Kidney (tissue), 14 donors: ENCODE data around the gene CHRNA9. TPM values are rescaled to one million over a fixed set of nuclear protein-coding genes. Genes with fewer than 3 reads are reported as not detected.

Source experiments
- DNase-seq, 5 donors: peaks; one replicate each; pipeline ENCODE4 v3.0.0-alpha.2; 2013 to 2020
- FAIRE-seq: peaks from 2 replicates; lab custom pipeline; 2012; peaks lifted over from hg19 to GRCh38; lab: Jason Lieb, UNC
- H3K27ac ChIP-seq, 2 donors: one replicate each; pipeline ENCODE4 v1.7.0; 2013; ENCODE audit warnings: low read depth in 2 of 2, low read length in 2 of 2, inconsistent platforms in 1 of 2
- H3K27me3 ChIP-seq: one replicate; pipeline ENCODE4 v1.7.1; 2013; ENCODE audit warnings: low read length, inconsistent platforms; ENCODE audit not compliant: control insufficient read depth, insufficient read depth
- H3K36me3 ChIP-seq, 3 donors: one replicate each; pipeline versions ENCODE4 v1.7.0 to v1.7.1; 2013; ENCODE audit warnings: low read length in 3 of 3, control low read depth in 1 of 3, inconsistent platforms in 1 of 3; ENCODE audit not compliant: insufficient read depth in 3 of 3, control insufficient read depth in 2 of 3
- H3K4me1 ChIP-seq, 3 donors: one replicate each; pipeline versions ENCODE4 v1.7.0 to v1.7.1; 2013; ENCODE audit warnings: low read length in 3 of 3, inconsistent platforms in 1 of 3, low read depth in 1 of 3; ENCODE audit not compliant: control insufficient read depth in 2 of 3, insufficient read depth in 2 of 3
- H3K4me3 ChIP-seq, 3 donors: one replicate each; pipeline versions ENCODE4 v1.7.0 to v1.8.1; 2013; ENCODE audit warnings: low read length in 3 of 3, control low read depth in 1 of 3, inconsistent platforms in 1 of 3
- H3K9ac ChIP-seq, 3 donors: one replicate each; pipeline versions ENCODE4 v1.7.0 to v1.7.1; 2013; ENCODE audit warnings: low read length in 3 of 3, control low read depth in 1 of 3, inconsistent platforms in 1 of 3
- H3K9me3 ChIP-seq, 3 donors: one replicate each; pipeline versions ENCODE4 v1.7.0 to v1.7.1; 2013; ENCODE audit warnings: low read length in 3 of 3, control low read depth in 1 of 3, inconsistent platforms in 1 of 3; ENCODE audit not compliant: control insufficient read depth in 2 of 3, insufficient read depth in 1 of 3
- intact Hi-C: fragments of 100-400 bp; cut with DNase I; formaldehyde crosslinking; loops from one replicate; pipeline ENCODE4 v1.11.1; 2022
- polyA plus RNA-seq: library from polyadenylated mRNA; stranded (reverse); fragments of 350-450 nt; fragmentation: Illumina TruSeq; extraction: RNeasy Lipid Tissue Mini Kit (QIAGEN cat#74804); gene quantifications from one replicate; pipeline ENCODE4 v1.2.3, GENCODE V29; 2014; ENCODE audit warnings: low read depth, low replicate concordance; ENCODE audit not compliant: insufficient read depth
- total RNA-seq: library from RNA; stranded (reverse); fragmentation: NEBNext Ultra II Directional; extraction: Animal tissue kit (Norgen Biotek cat#: 25700); gene quantifications from one replicate; pipeline ENCODE4 v1.2.1, GENCODE V29; 2021
- TF ChIP-seq, protein P1 (sequence below): IDR thresholded peaks from 3 replicates; pipeline ENCODE4 v1.5.1; 2012; ENCODE audit warnings: mild to moderate bottlenecking, moderate library complexity, borderline replicate concordance; ENCODE audit not compliant: insufficient read depth; ENCODE audit errors: extremely low read depth
- donor health status: control.
- donor health status: control.
- donor health status: control.
- donor health status: control.
- donor health status: control.
- donor health status: DM: yes; HTN: yes; CAD: no.
- donor health status: Normal renal cell carcinoma (clear cell type).

The CHRNA9 gene
- total and polyA plus RNA-seq, 2 donors from 2014 or later = not detected

GRCh38 chr4:40365766-40366165, 30.6 kb downstream of the CHRNA9 start:
- intact Hi-C loops = no loop called here
- H3K36me3 ChIP-seq = no peaks in the 10 kb centered on the region
- H3K4me3 ChIP-seq = no peak overlapping the region
- no peak for FAIRE-seq
- no peak overlapping the region for H3K9ac ChIP-seq
- no peak for DNase-seq
- H3K4me1 ChIP-seq = peaks cover 0 to 12% (median 2%) of the 10 kb centered on the region in 3 donors
- no peak overlapping the region for H3K27ac ChIP-seq
- TF ChIP-seq, protein P1, sequence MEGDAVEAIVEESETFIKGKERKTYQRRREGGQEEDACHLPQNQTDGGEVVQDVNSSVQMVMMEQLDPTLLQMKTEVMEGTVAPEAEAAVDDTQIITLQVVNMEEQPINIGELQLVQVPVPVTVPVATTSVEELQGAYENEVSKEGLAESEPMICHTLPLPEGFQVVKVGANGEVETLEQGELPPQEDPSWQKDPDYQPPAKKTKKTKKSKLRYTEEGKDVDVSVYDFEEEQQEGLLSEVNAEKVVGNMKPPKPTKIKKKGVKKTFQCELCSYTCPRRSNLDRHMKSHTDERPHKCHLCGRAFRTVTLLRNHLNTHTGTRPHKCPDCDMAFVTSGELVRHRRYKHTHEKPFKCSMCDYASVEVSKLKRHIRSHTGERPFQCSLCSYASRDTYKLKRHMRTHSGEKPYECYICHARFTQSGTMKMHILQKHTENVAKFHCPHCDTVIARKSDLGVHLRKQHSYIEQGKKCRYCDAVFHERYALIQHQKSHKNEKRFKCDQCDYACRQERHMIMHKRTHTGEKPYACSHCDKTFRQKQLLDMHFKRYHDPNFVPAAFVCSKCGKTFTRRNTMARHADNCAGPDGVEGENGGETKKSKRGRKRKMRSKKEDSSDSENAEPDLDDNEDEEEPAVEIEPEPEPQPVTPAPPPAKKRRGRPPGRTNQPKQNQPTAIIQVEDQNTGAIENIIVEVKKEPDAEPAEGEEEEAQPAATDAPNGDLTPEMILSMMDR = no peak
- H3K27me3 ChIP-seq = no peaks in the 10 kb centered on the region
- peaks cover 0 to 8% (median 0%) of the 10 kb centered on the region in 3 donors for H3K9me3 ChIP-seq

GRCh38 chr4:40367451-40367850, 32.3 kb downstream of the CHRNA9 start:
- H3K9me3 ChIP-seq = no peaks in the 10 kb centered on the region
- H3K4me1 ChIP-seq = peaks cover 0 to 12% (median 2%) of the 10 kb centered on the region in 3 donors
- no peak for DNase-seq
- no peaks in the 10 kb centered on the region for H3K36me3 ChIP-seq
- H3K27me3 ChIP-seq = no peaks in the 10 kb centered on the region
- TF ChIP-seq, protein P1 = no peak
- no peak overlapping the region for H3K9ac ChIP-seq
- no peak for FAIRE-seq
- no peak overlapping the region for H3K27ac ChIP-seq
- H3K4me3 ChIP-seq = no peak overlapping the region
- intact Hi-C loops = no loop called here

DNA sequence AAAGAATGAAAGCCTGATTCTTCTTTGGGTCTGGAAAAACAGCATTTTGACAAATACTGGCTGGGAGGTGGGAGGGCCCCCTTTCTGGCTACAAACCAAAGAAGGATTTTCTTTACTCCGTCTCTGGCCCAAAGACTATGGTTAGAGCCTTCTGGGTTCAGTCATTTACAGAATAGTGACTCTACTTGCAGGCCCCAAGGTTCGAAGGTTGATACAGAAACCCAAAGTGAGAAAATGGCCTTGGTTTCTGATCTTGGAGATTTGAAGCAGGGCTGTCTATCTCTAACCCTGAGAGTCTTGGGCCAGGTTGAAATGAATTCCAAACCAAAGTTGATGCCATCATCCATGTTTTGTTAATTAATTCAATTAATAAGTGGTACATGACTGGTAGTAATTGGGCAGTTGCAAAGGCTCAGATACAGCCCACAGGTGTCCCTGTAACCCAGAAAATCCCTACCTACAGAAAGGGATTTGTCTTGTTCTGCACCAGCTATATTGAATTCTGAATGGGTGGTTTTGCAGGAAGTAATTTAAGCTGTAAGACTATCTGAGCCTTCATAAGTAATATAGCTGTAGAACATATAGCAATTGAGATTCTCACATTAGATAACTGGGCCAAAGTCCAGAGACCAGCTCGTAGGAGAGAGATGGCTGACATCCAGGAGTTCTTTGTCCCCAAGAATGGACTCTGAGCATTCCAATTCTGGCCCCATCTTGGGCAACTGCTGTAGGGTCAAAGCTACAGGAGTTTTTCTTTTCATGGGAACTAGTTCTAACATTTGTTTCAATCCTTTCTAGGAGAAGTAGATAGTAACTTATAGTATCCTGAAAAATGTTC, 34.5 kb downstream of the CHRNA9 start:
- peaks cover 0 to 4% (median 0%) of the 10 kb centered on the region in 3 donors for H3K4me1 ChIP-seq
- no peaks in the 10 kb centered on the region for H3K9me3 ChIP-seq
- no peak overlapping the region for H3K4me3 ChIP-seq
- peak overlapping the region; percentile 50 to 77 for H3K27ac ChIP-seq
- no peak for DNase-seq
- no peaks in the 10 kb centered on the region for H3K27me3 ChIP-seq
- TF ChIP-seq, protein P1 = no peak
- FAIRE-seq = no peak
- intact Hi-C loops = no loop called here
- H3K36me3 ChIP-seq = no peaks in the 10 kb centered on the region
- no peak overlapping the region for H3K9ac ChIP-seq
